H1 (cell line): ENCODE data around the gene MRPL40. TPM values are rescaled to one million over a fixed set of nuclear protein-coding genes. Genes with fewer than 3 reads are reported as not detected.

ENCODE experiments used
- CTCF ChIA-PET: fragments of 300-600 bp; sonication (Branson Sonifier 250); formaldehyde crosslinking; loops from one replicate; lab custom pipeline; 2021; ENCODE audit not compliant: partially characterized antibody; lab: Charles Lee
- POLR2A ChIA-PET: fragments of 300-600 bp; sonication (Branson Sonifier 250); formaldehyde crosslinking; loops from one replicate; lab custom pipeline; 2021; ENCODE audit warnings: inconsistent platforms; ENCODE audit not compliant: partially characterized antibody; lab: Charles Lee
- DNase-seq, 2 experiments: peaks; one replicate each; pipeline versions ENCODE4 v3.0.0 to v3.0.0-alpha.2; 2010 to 2022; ENCODE audit warnings: low spot score in 2 of 2, low read depth in 1 of 2, mixed read lengths in 1 of 2
- FAIRE-seq: peaks from 2 replicates; lab custom pipeline; 2011; peaks lifted over from hg19 to GRCh38; lab: Jason Lieb, UNC
- H2AFZ ChIP-seq: 2 replicates; pipeline ENCODE4 v1.8.1; 2012; ENCODE audit warnings: low read length, inconsistent platforms
- H2AK5ac ChIP-seq: 2 replicates; pipeline ENCODE4 v1.6.1; 2013; ENCODE audit warnings: low read depth, low read length
- H2BK120ac ChIP-seq: replicated peaks from 2 replicates; pipeline ENCODE3; 2013; ENCODE audit warnings: low read depth, low read length, inconsistent platforms
- H2BK12ac ChIP-seq: 2 replicates; pipeline ENCODE4 v1.6.1; 2013; ENCODE audit warnings: low read depth, low read length
- H2BK15ac ChIP-seq: 2 replicates; pipeline ENCODE4 v1.6.1; 2013; ENCODE audit warnings: low read length
- H2BK20ac ChIP-seq: 2 replicates; pipeline ENCODE4 v1.6.1; 2013; ENCODE audit warnings: low read length
- H2BK5ac ChIP-seq: 2 replicates; pipeline ENCODE4 v1.6.1; 2013; ENCODE audit warnings: low read depth, low read length
- H3K14ac ChIP-seq: 2 replicates; pipeline ENCODE4 v1.6.1; 2013; ENCODE audit warnings: inconsistent platforms; ENCODE audit not compliant: insufficient read length
- H3K18ac ChIP-seq: 2 replicates; pipeline ENCODE4 v1.6.1; 2013; ENCODE audit warnings: low read length; ENCODE audit errors: extremely low read depth
- H3K23ac ChIP-seq: 2 replicates; pipeline ENCODE4 v1.6.1; 2013; ENCODE audit warnings: inconsistent platforms; ENCODE audit not compliant: insufficient read length
- H3K23me2 ChIP-seq: 2 replicates; pipeline ENCODE4 v1.6.1; 2013; ENCODE audit warnings: low read depth, low read length
- H3K27ac ChIP-seq: 2 replicates; pipeline ENCODE4 v1.6.1; 2011; ENCODE audit warnings: low read depth, low read length, inconsistent platforms
- H3K27me3 ChIP-seq, 4 experiments: replicated peaks in 1 of 4; 1 replicate in 1 of 4; 2 replicates in 3 of 4; pipeline versions ENCODE4 v1.6.1 to v1.8.1; 2011 to 2013; ENCODE audit warnings: low read length in 3 of 4, mild to moderate bottlenecking in 3 of 4, inconsistent platforms in 2 of 4, mixed read lengths in 2 of 4, moderate library complexity in 1 of 4; ENCODE audit not compliant: control insufficient read depth in 3 of 4, insufficient read depth in 3 of 4; ENCODE audit errors: extremely low read depth in 1 of 4
- H3K36me3 ChIP-seq, 4 experiments: 2 replicates each; pipeline versions ENCODE4 v1.6.1 to v1.8.1; 2011 to 2013; ENCODE audit warnings: mild to moderate bottlenecking in 4 of 4, low read length in 3 of 4, moderate library complexity in 2 of 4, control low read depth in 1 of 4, inconsistent platforms in 1 of 4; ENCODE audit not compliant: insufficient read depth in 4 of 4, control insufficient read depth in 2 of 4
- H3K4ac ChIP-seq: replicated peaks from 2 replicates; pipeline ENCODE3; 2013; ENCODE audit warnings: low read length, low read depth, mixed read lengths, inconsistent platforms; ENCODE audit not compliant: insufficient read length
- H3K4me1 ChIP-seq, 4 experiments: replicated peaks in 1 of 4; 1 replicate in 1 of 4; 2 replicates in 3 of 4; pipeline versions ENCODE4 v1.6.1 to v1.8.1; 2011 to 2013; ENCODE audit warnings: low read length in 3 of 4, inconsistent platforms in 2 of 4, mixed read lengths in 1 of 4; ENCODE audit not compliant: insufficient read depth in 4 of 4, control insufficient read depth in 3 of 4
- H3K4me2 ChIP-seq, 2 experiments: 2 replicates each; pipeline versions ENCODE4 v1.6.1 to v1.8.1; 2011 to 2013; ENCODE audit warnings: low read depth in 2 of 2, low read length in 2 of 2, control low read depth in 1 of 2, inconsistent platforms in 1 of 2, mild to moderate bottlenecking in 1 of 2; ENCODE audit not compliant: insufficient read depth in 1 of 2
- H3K4me3 ChIP-seq, 4 experiments: fragments of 200-600, 300-600 bp in 1 of 4; sonication (generic), shearing (Covaris generic), sonication (Bioruptor Twin) in 1 of 4; 2 replicates each; pipeline versions ENCODE4 v1.5.1 to v1.8.1; 2011 to 2016; ENCODE audit warnings: low read length in 4 of 4, low read depth in 3 of 4, control low read depth in 2 of 4, inconsistent platforms in 2 of 4, mild to moderate bottlenecking in 2 of 4, mixed read lengths in 1 of 4, moderate library complexity in 1 of 4; ENCODE audit not compliant: insufficient read depth in 2 of 4; ENCODE audit errors: extremely low read depth in 1 of 4
- H3K56ac ChIP-seq: replicated peaks from 2 replicates; pipeline ENCODE3; 2013; ENCODE audit warnings: low read depth, mild to moderate bottlenecking, mixed read lengths, low read length, inconsistent platforms; ENCODE audit not compliant: insufficient read length
- H3K79me1 ChIP-seq: 2 replicates; pipeline ENCODE4 v1.6.1; 2013; ENCODE audit warnings: low read depth, low read length, control low read depth
- H3K79me2 ChIP-seq, 2 experiments: 2 replicates each; pipeline versions ENCODE4 v1.6.1 to v1.8.1; 2012 to 2013; ENCODE audit warnings: low read length in 2 of 2, mild to moderate bottlenecking in 2 of 2, inconsistent platforms in 1 of 2; ENCODE audit not compliant: insufficient read depth in 2 of 2, control insufficient read depth in 1 of 2
- H3K9ac ChIP-seq, 4 experiments: replicated peaks in 1 of 4; 1 replicate in 1 of 4; 2 replicates in 3 of 4; pipeline versions ENCODE4 v1.6.1 to v1.8.1; 2011 to 2013; ENCODE audit warnings: low read depth in 3 of 4, low read length in 3 of 4, control low read depth in 2 of 4, mild to moderate bottlenecking in 2 of 4, moderate library complexity in 2 of 4, inconsistent platforms in 1 of 4; ENCODE audit errors: extremely low read depth in 1 of 4
- H3K9me3 ChIP-seq, 2 experiments: 2 replicates each; pipeline versions ENCODE4 v1.6.1 to v1.8.1; 2012 to 2013; ENCODE audit warnings: mild to moderate bottlenecking in 2 of 2, moderate library complexity in 2 of 2, control low read depth in 1 of 2, inconsistent platforms in 1 of 2, low read depth in 1 of 2, low read length in 1 of 2, mixed read lengths in 1 of 2; ENCODE audit not compliant: insufficient read depth in 2 of 2
- H4K20me1 ChIP-seq, 2 experiments: replicated peaks in 1 of 2; 2 replicates each; pipeline versions ENCODE3 to v1.8.1; 2011 to 2013; ENCODE audit warnings: inconsistent platforms in 2 of 2, low read length in 2 of 2, mild to moderate bottlenecking in 1 of 2; ENCODE audit not compliant: insufficient read depth in 2 of 2, control insufficient read depth in 1 of 2
- H4K5ac ChIP-seq: 2 replicates; pipeline ENCODE4 v1.6.1; 2013; ENCODE audit warnings: low read length, low read depth, mixed read lengths, inconsistent platforms; ENCODE audit not compliant: insufficient read length
- H4K8ac ChIP-seq: 2 replicates; pipeline ENCODE4 v1.8.0; 2013; ENCODE audit warnings: mild to moderate bottlenecking, moderate library complexity, low read length, inconsistent platforms; ENCODE audit not compliant: insufficient read depth; ENCODE audit errors: extremely low read depth
- H4K91ac ChIP-seq: replicated peaks from 2 replicates; pipeline ENCODE3; 2013; ENCODE audit warnings: low read length, mixed read lengths, inconsistent platforms; ENCODE audit not compliant: insufficient read length
- BCL11A ChIP-seq, 2 experiments: IDR thresholded peaks; one replicate each; pipeline ENCODE4 v1.6.1; 2011; ENCODE audit warnings: low read depth in 2 of 2, low read length in 2 of 2, mild to moderate bottlenecking in 2 of 2
- CBX5 ChIP-seq: fragments of 300-800, 300-1000 bp; sonication (generic); IDR thresholded peaks from 2 replicates; pipeline ENCODE4 v1.7.1; 2016; ENCODE audit warnings: antibody characterized with exemption, low read length, low read depth
- CBX8 ChIP-seq: fragments of 300-800, 300-1000 bp; sonication (generic); IDR thresholded peaks from 2 replicates; pipeline ENCODE4 v1.7.1; 2016; ENCODE audit warnings: low read depth, low read length, borderline replicate concordance
- CHD2 ChIP-seq: IDR thresholded peaks from 2 replicates; pipeline ENCODE4 v1.6.1; 2012; ENCODE audit warnings: low read length, improper control_type of control experiment
- CREB1 ChIP-seq: IDR thresholded peaks from 2 replicates; pipeline ENCODE4 v1.6.1; 2012; ENCODE audit warnings: inconsistent platforms
- EZH2 ChIP-seq: fragments of 200-600 bp; sonication (generic); IDR thresholded peaks from 2 replicates; pipeline ENCODE4 v1.7.1; 2012; ENCODE audit warnings: low read depth, mild to moderate bottlenecking, moderate library complexity, low read length, inconsistent platforms; ENCODE audit not compliant: severe bottlenecking
- KDM1A ChIP-seq: fragments of 200-600, 300-600 bp; sonication (generic); IDR thresholded peaks from 2 replicates; pipeline ENCODE4 v1.7.1; 2016; ENCODE audit warnings: mild to moderate bottlenecking, low read length, borderline replicate concordance
- PHF8 ChIP-seq: fragments of 200-600 bp; sonication (generic); conservative IDR thresholded peaks from 2 replicates; pipeline ENCODE4 v1.7.1; 2012; ENCODE audit warnings: low read depth, mild to moderate bottlenecking, inconsistent platforms, low read length, moderate library complexity
- POU5F1 ChIP-seq: IDR thresholded peaks from 2 replicates; pipeline ENCODE4 v1.6.1; 2011; ENCODE audit warnings: low read depth, mild to moderate bottlenecking, low read length, moderate library complexity
- SIRT6 ChIP-seq: IDR thresholded peaks from one replicate; pipeline ENCODE4 v1.7.1; 2012; ENCODE audit warnings: low read length, inconsistent platforms
- SIX5 ChIP-seq: IDR thresholded peaks from 2 replicates; pipeline ENCODE4 v1.6.1; 2011; ENCODE audit warnings: mild to moderate bottlenecking, low read depth, low read length
- SP4 ChIP-seq: IDR thresholded peaks from 2 replicates; pipeline ENCODE4 v1.6.1; 2012; ENCODE audit warnings: low read length, inconsistent platforms
- SUZ12 ChIP-seq: fragments of 200-600 bp; sonication (generic); IDR thresholded peaks from 2 replicates; pipeline ENCODE4 v1.6.1; 2012; ENCODE audit warnings: mild to moderate bottlenecking, inconsistent platforms, low read length, moderate library complexity, mixed read lengths
- USF2 ChIP-seq: IDR thresholded peaks from 2 replicates; pipeline ENCODE4 v1.6.1; 2011; ENCODE audit warnings: low read length, improper control_type of control experiment
- YY1 ChIP-seq: IDR thresholded peaks from 2 replicates; pipeline ENCODE4 v1.6.1; 2011; ENCODE audit warnings: low read depth, mild to moderate bottlenecking, low read length
- WGBS, 2 experiments: shearing (Covaris generic) in 1 of 2; methylation state at CpG; one replicate each; pipeline versions ENCODE4 v1.1.6 to v1.1.7; 2013 to 2015; ENCODE audit warnings: low lambda C conversion rate in 2 of 2, mixed read lengths in 2 of 2, inconsistent platforms in 1 of 2, low coverage in 1 of 2, missing lambda C conversion rate in 1 of 2; ENCODE audit not compliant: insufficient replicate concordance in 2 of 2, insufficient coverage in 1 of 2, insufficient read length in 1 of 2; ENCODE audit errors: extremely low coverage in 1 of 2, missing lambda C conversion rate in 1 of 2; 5-methylcytosine and 5-hydroxymethylcytosine counted together
- polyA plus RNA-seq, 7 experiments: library from polyadenylated mRNA; depleted of rRNA in 3 of 7; stranded (reverse) in 5 of 7; unstranded in 2 of 7; fragments of >200 nt in 5 of 7; fragments of 200-250 nt in 2 of 7; gene quantifications; 1 replicate in 5 of 7; 2 replicates in 1 of 7; 4 replicates in 1 of 7; pipeline versions ENCODE4 v1.2.1 to v1.2.3, GENCODE V29; 2011 to 2013; ENCODE audit warnings: missing spikeins in 2 of 7, mixed read lengths in 2 of 7
- total RNA-seq: library from RNA; stranded (reverse); fragmentation: NEBNext Ultra II Directional; extraction: Animal tissue kit (Norgen Biotek cat#: 25700); gene quantifications from 2 replicates; pipeline ENCODE4 v1.2.1, GENCODE V29; 2021

Gene MRPL40
- total and polyA plus RNA-seq, 2 of the 8 experiments (the other 6 are each of a cell fraction or from before 2014, with no cell fraction given) = 12.4 to 14.5 TPM

GRCh38 chr22:19396561-19396933, 35.8 kb upstream of the MRPL40 start:
- Histone ChIP-seq H2AK5ac (no peak overlapping the region), H3K9ac (no peak overlapping the region), H4K20me1 (peaks cover 2 to 7% of the 10 kb centered on the region in 2 experiments), H3K9me3 (no peaks in the 10 kb centered on the region), H2BK5ac (no peak overlapping the region), H3K23ac (no peak overlapping the region), H2BK20ac (no peak overlapping the region), H3K36me3 (peaks cover 22 to 61% (median 48%) of the 10 kb centered on the region in 4 experiments), H3K79me1 (no peaks in the 10 kb centered on the region), H2BK12ac (no peak overlapping the region), H4K91ac (no peak overlapping the region), H3K27me3 (no peaks in the 10 kb centered on the region), H3K18ac (no peak overlapping the region), H2AFZ (no peak overlapping the region), H2BK15ac (no peak overlapping the region), H2BK120ac (no peak overlapping the region), H3K79me2 (no peaks in the 10 kb centered on the region), H3K4me1 (no peaks in the 10 kb centered on the region), H3K56ac (no peak overlapping the region), H3K4me3 (no peak overlapping the region), H3K23me2 (no peaks in the 10 kb centered on the region), H3K4ac (no peak overlapping the region), H3K14ac (no peak overlapping the region), H4K5ac (no peak overlapping the region), H3K27ac (no peak overlapping the region), H4K8ac (no peak overlapping the region), H3K4me2 (no peak overlapping the region)
- ChIA-PET CTCF (interaction anchor here (1.0 to 1.7 kb wide), 3 partner anchors 73 to 216 kb away, joined by 3 to 4 read pairs (median 4); no protein-coding TSS in a partner anchor), POLR2A (interaction anchor here (1.2 to 2.5 kb wide), 5 partner anchors 8 to 83 kb away, joined by 3 to 9 read pairs (median 4); partner anchors contain the start of genes CDC45 and UFD1)
- 95% methylated on average over 6 of the region's 6 CpGs; no CpG with 5 or more reads in 1 of the 2 experiments for WGBS, 2 experiments
- FAIRE-seq (no peak), DNase-seq (no peak)
- TF ChIP-seq SIRT6 (no peak), USF2 (no peak), EZH2 (no peak), SIX5 (no peak), CBX5 (no peak), KDM1A (no peak), CREB1 (no peak), CBX8 (no peak), CHD2 (no peak), PHF8 (no peak), SP4 (no peak), SUZ12 (no peak), YY1 (no peak), POU5F1 (no peak), BCL11A (IDR thresholded peaks at IDR 0.05; ENCODE audit: low read depth in 2 of 2, low read length in 2 of 2) (no peak)
